Epithelial cell of proximal tubule (primary cell): Measurements from ENCODE around the gene ZNF511. TPM values are rescaled to one million over a fixed set of nuclear protein-coding genes. Genes with fewer than 3 reads are reported as not detected.
"Not testable (repeated sequence)": the region's sequence is repeated elsewhere in the genome, so short reads cannot be mapped to it uniquely, and the experiment has no call there.

Experiments
- DNase-seq: peaks from one replicate; pipeline ENCODE4 v3.0.0-alpha.2; 2011; ENCODE audit warnings: low read depth
- H3K4me3 ChIP-seq: 2 replicates; pipeline ENCODE4 v1.5.1; 2011; ENCODE audit warnings: low read depth, mild to moderate bottlenecking, low read length
- CTCF ChIP-seq: conservative IDR thresholded peaks from 2 replicates; pipeline ENCODE4 v1.5.1; 2012; ENCODE audit warnings: low read depth, mild to moderate bottlenecking, low read length
- total RNA-seq: library from RNA; depleted of rRNA; stranded (reverse); fragments of >200 nt; gene quantifications from 2 replicates; pipeline ENCODE4 v1.2.3, GENCODE V29; 2015

ZNF511 gene
- total RNA-seq, 1 donor from 2014 or later = 28.8 TPM

GRCh38 chr10:133314911-133315310 lies 6.2 kb downstream of the ZNF511 start:
- no peak overlapping the region for H3K4me3 ChIP-seq
- no peak for DNase-seq
- TF ChIP-seq CTCF = no peak

GRCh38 chr10:133315847-133316246 lies 7.1 kb downstream of the ZNF511 start:
- TF ChIP-seq CTCF = no peak
- no peak overlapping the region for H3K4me3 ChIP-seq
- no peak for DNase-seq

- no peak for TF ChIP-seq CTCF
- no peak for DNase-seq
- H3K4me3 ChIP-seq = no peak overlapping the region
Observed at GRCh38 chr10:133316266-133316665, 7.6 kb downstream of the ZNF511 start.

- TF ChIP-seq CTCF = no peak
- no peak for DNase-seq
- no peak overlapping the region for H3K4me3 ChIP-seq
Observed at GRCh38 chr10:133316732-133317131, 8.0 kb downstream of the ZNF511 start.

GRCh38 chr10:133318494-133319127 lies 9.9 kb downstream of the ZNF511 start:
- DNase-seq = no peak
- H3K4me3 ChIP-seq = peak overlapping the region; percentile 58

GRCh38 chr10:133320852-133321422 lies 12.2 kb downstream of the ZNF511 start:
- DNase-seq, H3K4me3 ChIP-seq: not testable (repeated sequence)

More at GRCh38 chr10:133318494-133319127, 9.9 kb downstream of the ZNF511 start:
- peak; percentile 76 for TF ChIP-seq CTCF

- DNase-seq = not testable (repeated sequence)
Observed at GRCh38 chr10:133322064-133322709, 13.5 kb downstream of the ZNF511 start.

More at GRCh38 chr10:133322064-133322709, 13.5 kb downstream of the ZNF511 start:
- H3K4me3 ChIP-seq = not testable (repeated sequence)
